ENCODE results near the gene FRMPD4. TPM values are rescaled to one million over a fixed set of nuclear protein-coding genes. Genes with fewer than 3 reads are reported as not detected.

Gene FRMPD4
- total and polyA plus RNA-seq, 12 donors = 0.03 to 4.1 (median 2.0) TPM

DNA sequence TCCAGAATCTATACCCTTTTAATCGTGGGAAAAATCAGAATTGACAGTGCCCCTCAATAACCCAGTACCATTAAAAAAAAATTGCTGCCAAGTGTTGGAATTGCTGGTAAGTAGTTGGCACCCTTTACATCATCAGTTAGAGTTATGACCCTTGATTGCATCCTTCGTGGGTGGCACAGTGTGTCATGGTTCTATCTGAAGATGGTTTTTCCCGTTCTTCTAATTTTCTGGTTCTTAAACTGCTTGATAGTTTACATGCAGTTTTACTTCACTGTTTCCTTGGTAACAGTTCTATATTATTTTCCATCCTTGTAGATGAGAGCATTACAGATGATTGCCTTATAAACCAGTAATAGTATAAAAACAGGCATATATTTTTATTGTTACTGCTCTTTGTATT is 3.2 kb downstream of the FRMPD4 start:
- Histone ChIP-seq H3K9me3 (no peaks in the 10 kb centered on the region), H3K4me3 (no peak overlapping the region), H3K27ac (no peak overlapping the region), H3K36me3 (no peaks in the 10 kb centered on the region), H3K4me1 (no peaks in the 10 kb centered on the region), H3K27me3 (peaks cover 0 to 47% (median 3%) of the 10 kb centered on the region in 7 donors)
- WGBS, 2 donors = 85 to 88% methylated on average over 3 of the region's 3 CpGs
- DNase-seq (no peak), ATAC-seq (no peak)
- TF ChIP-seq, protein P1, sequence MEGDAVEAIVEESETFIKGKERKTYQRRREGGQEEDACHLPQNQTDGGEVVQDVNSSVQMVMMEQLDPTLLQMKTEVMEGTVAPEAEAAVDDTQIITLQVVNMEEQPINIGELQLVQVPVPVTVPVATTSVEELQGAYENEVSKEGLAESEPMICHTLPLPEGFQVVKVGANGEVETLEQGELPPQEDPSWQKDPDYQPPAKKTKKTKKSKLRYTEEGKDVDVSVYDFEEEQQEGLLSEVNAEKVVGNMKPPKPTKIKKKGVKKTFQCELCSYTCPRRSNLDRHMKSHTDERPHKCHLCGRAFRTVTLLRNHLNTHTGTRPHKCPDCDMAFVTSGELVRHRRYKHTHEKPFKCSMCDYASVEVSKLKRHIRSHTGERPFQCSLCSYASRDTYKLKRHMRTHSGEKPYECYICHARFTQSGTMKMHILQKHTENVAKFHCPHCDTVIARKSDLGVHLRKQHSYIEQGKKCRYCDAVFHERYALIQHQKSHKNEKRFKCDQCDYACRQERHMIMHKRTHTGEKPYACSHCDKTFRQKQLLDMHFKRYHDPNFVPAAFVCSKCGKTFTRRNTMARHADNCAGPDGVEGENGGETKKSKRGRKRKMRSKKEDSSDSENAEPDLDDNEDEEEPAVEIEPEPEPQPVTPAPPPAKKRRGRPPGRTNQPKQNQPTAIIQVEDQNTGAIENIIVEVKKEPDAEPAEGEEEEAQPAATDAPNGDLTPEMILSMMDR (IDR thresholded peaks at IDR 0.05) = no peak
- intact Hi-C loops (cut with DNase I) = no loop called here

GRCh38 chrX:12142661-12143060 is 4.4 kb downstream of the FRMPD4 start:
- no peaks in the 10 kb centered on the region for H3K9me3 ChIP-seq
- H3K27ac ChIP-seq = no peak overlapping the region
- TF ChIP-seq, protein P1 (IDR thresholded peaks at IDR 0.05) = no peak
- no peaks in the 10 kb centered on the region for H3K4me1 ChIP-seq
- no peak overlapping the region for H3K4me3 ChIP-seq
- H3K36me3 ChIP-seq = no peaks in the 10 kb centered on the region
- peaks cover 0 to 41% (median 3%) of the 10 kb centered on the region in 7 donors for H3K27me3 ChIP-seq
- WGBS, 2 donors = 86% methylated on average over 4 of the region's 4 CpGs
- ATAC-seq (no peak), DNase-seq (no peak)
- intact Hi-C loops (cut with DNase I) = no loop called here

GRCh38 chrX:12145402-12145801 is 7.1 kb downstream of the FRMPD4 start:
- no peaks in the 10 kb centered on the region for H3K36me3 ChIP-seq
- H3K9me3 ChIP-seq = no peaks in the 10 kb centered on the region
- peaks cover 0 to 14% (median 0%) of the 10 kb centered on the region in 7 donors for H3K27me3 ChIP-seq
- TF ChIP-seq, protein P1 (IDR thresholded peaks at IDR 0.05) = no peak
- no peak overlapping the region for H3K27ac ChIP-seq
- ATAC-seq = no peak
- intact Hi-C loops (cut with DNase I) = no loop called here
- no peak for DNase-seq
- H3K4me1 ChIP-seq = no peaks in the 10 kb centered on the region
- 91 to 100% methylated on average over 2 of the region's 2 CpGs for WGBS, 2 donors
- H3K4me3 ChIP-seq = no peak overlapping the region

DNA sequence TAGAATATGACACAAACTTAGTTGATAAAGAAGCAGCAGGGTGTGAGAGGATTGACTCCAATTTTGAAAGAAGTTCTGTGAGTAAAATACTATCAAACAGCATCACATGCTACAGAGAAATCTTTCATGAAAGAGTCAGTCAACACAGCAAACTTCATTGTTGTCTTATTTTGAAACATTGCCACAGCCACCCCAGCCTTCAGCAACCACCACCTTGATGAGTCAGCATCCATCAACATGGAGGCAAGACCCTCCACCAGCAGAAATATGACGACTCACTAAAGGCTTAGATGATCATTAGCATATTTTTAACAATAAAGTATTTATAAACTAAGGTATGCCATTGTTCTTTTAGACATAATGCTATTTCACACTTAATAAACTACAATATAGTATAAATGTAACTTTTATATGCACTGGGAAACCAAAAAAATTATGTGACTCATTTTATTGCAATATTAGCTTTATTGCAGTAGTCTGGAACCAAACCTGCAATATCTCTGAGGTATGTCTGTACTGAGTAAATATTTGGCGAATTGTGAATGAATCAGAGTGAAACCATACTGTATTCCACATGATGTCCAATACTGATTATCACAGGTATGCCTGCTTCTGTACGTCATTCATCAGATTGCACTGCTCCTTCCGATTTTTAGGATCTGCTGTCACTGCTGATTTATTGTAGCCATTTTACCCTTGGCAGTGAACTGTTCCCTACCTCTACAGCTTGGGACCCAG is 11.6 kb downstream of the FRMPD4 start:
- H3K4me3 ChIP-seq = no peak overlapping the region
- ATAC-seq = no peak
- H3K36me3 ChIP-seq = no peaks in the 10 kb centered on the region
- DNase-seq = no peak
- no peak overlapping the region for H3K27ac ChIP-seq
- TF ChIP-seq, protein P1 (IDR thresholded peaks at IDR 0.05) = no peak
- intact Hi-C loops (cut with DNase I) = no loop called here
- H3K9me3 ChIP-seq = no peaks in the 10 kb centered on the region
- H3K27me3 ChIP-seq = no peaks in the 10 kb centered on the region
- WGBS, 2 donors = 90 to 93% methylated on average over 4 of the region's 4 CpGs
- peaks cover 0 to 6% (median 0%) of the 10 kb centered on the region in 9 donors for H3K4me1 ChIP-seq
